HepG2 (cell line): ENCODE results near the gene SLC35F3. TPM values are rescaled to one million over a fixed set of nuclear protein-coding genes. Genes with fewer than 3 reads are reported as not detected.

Source experiments
- CCDC6 ChIP-seq: sonication (generic); formaldehyde crosslinking; IDR thresholded peaks from 2 replicates; pipeline ENCODE4 v1.8.1; 2022; ENCODE audit warnings: mild to moderate bottlenecking, missing genetic modification reagents, moderate library complexity
- ELF3 ChIP-seq: IDR thresholded peaks from 2 replicates; pipeline ENCODE4 v1.6.1; 2016; ENCODE audit warnings: missing genetic modification reagents, missing compliant biosample characterization
- HIVEP1 ChIP-seq: sonication (generic); formaldehyde crosslinking; IDR thresholded peaks from 2 replicates; pipeline ENCODE4 v1.4.0; 2020; ENCODE audit warnings: mild to moderate bottlenecking, missing genetic modification reagents
- MTA3 ChIP-seq: sonication (generic); formaldehyde crosslinking; IDR thresholded peaks from 2 replicates; pipeline ENCODE4 v1.4.0; 2020; ENCODE audit warnings: missing genetic modification reagents
- NFE2L2 ChIP-seq: fragments of 150-350 bp; IDR thresholded peaks from 2 replicates; pipeline ENCODE4 v1.6.1; 2014; ENCODE audit warnings: low read length
- ONECUT2 ChIP-seq: sonication (generic); formaldehyde crosslinking; IDR thresholded peaks from 2 replicates; pipeline ENCODE4 v1.4.0; 2020; ENCODE audit warnings: missing genetic modification reagents
- SNAPC5 ChIP-seq: sonication (generic); formaldehyde crosslinking; IDR thresholded peaks from 2 replicates; pipeline ENCODE4 v1.8.1; 2023; ENCODE audit warnings: mild to moderate bottlenecking, missing genetic modification reagents, borderline replicate concordance
- ZNF468 ChIP-seq: sonication (generic); formaldehyde crosslinking; IDR thresholded peaks from 2 replicates; pipeline ENCODE4 v1.8.0; 2022; ENCODE audit warnings: mild to moderate bottlenecking, moderate library complexity, missing genetic modification reagents
- ZNF687 ChIP-seq: sonication (generic); formaldehyde crosslinking; IDR thresholded peaks from 2 replicates; pipeline ENCODE4 v1.5.1; 2020; ENCODE audit warnings: mild to moderate bottlenecking, missing genetic modification reagents, moderate library complexity
- polyA plus RNA-seq, 8 experiments: library from polyadenylated mRNA; depleted of rRNA in 3 of 8; stranded (reverse) in 7 of 8; unstranded in 1 of 8; fragments of >200 nt; fragmentation: Illumina TruSeq in 4 of 8; extraction: Trizol in 4 of 8; gene quantifications; 2 replicates each; pipeline versions ENCODE4 v1.2.1 to v1.2.3, GENCODE V29; 2011 to 2016; ENCODE audit warnings: low read depth in 4 of 8, missing spikeins in 1 of 8, mixed read lengths in 1 of 8; ENCODE audit not compliant: insufficient read depth in 1 of 8
- total RNA-seq, 5 experiments: library from RNA; depleted of rRNA; stranded (reverse); fragments of >200 nt; fragmentation: Illumina TruSeq; extraction: Trizol; gene quantifications; 2 replicates each; pipeline ENCODE4 v1.2.3, GENCODE V29; 2016; ENCODE audit warnings: low read depth in 1 of 5
- TF ChIP-seq, protein P1 (sequence below): sonication (generic); formaldehyde crosslinking; IDR thresholded peaks from 2 replicates; pipeline ENCODE4 v1.5.0; 2020; ENCODE audit warnings: mild to moderate bottlenecking, missing genetic modification reagents

Gene SLC35F3
- total and polyA plus RNA-seq, 2 of the 13 experiments (the other 11 are each of a cell fraction or from before 2014, with no cell fraction given) = not detected

- TF ChIP-seq ZNF687 (CRISPR knock-in tag) (no peak), MTA3 (CRISPR knock-in tag) (no peak), HIVEP1 (CRISPR knock-in tag) (no peak), ZNF468 (CRISPR knock-in tag) (no peak), ELF3 (CRISPR knock-in tag) (no peak), ONECUT2 (CRISPR knock-in tag) (no peak), NFE2L2 (no peak), CCDC6 (no peak), SNAPC5 (CRISPR knock-in tag) (no peak)
- TF ChIP-seq, protein P1, sequence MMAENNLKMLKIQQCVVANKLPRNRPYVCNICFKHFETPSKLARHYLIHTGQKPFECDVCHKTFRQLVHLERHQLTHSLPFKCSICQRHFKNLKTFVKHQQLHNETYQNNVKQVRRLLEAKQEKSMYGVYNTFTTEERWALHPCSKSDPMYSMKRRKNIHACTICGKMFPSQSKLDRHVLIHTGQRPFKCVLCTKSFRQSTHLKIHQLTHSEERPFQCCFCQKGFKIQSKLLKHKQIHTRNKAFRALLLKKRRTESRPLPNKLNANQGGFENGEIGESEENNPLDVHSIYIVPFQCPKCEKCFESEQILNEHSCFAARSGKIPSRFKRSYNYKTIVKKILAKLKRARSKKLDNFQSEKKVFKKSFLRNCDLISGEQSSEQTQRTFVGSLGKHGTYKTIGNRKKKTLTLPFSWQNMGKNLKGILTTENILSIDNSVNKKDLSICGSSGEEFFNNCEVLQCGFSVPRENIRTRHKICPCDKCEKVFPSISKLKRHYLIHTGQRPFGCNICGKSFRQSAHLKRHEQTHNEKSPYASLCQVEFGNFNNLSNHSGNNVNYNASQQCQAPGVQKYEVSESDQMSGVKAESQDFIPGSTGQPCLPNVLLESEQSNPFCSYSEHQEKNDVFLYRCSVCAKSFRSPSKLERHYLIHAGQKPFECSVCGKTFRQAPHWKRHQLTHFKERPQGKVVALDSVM (CRISPR knock-in tag) = no peak
- TF ChIP-seq, all 625 proteins: peak for 0
Observed at GRCh38 chr1:234261545-234261944, 357.1 kb downstream of the SLC35F3 start (continued).
